NCI-H526 treated with DMSO at 0.1 percent for 48 hours (cell line): Measurements from ENCODE around the gene ZBTB47.

ENCODE experiments used
- DNase-seq: peaks from one replicate; lab custom pipeline; 2025; lab: John Stamatoyannopoulos, UW

ZBTB47 gene

DNA sequence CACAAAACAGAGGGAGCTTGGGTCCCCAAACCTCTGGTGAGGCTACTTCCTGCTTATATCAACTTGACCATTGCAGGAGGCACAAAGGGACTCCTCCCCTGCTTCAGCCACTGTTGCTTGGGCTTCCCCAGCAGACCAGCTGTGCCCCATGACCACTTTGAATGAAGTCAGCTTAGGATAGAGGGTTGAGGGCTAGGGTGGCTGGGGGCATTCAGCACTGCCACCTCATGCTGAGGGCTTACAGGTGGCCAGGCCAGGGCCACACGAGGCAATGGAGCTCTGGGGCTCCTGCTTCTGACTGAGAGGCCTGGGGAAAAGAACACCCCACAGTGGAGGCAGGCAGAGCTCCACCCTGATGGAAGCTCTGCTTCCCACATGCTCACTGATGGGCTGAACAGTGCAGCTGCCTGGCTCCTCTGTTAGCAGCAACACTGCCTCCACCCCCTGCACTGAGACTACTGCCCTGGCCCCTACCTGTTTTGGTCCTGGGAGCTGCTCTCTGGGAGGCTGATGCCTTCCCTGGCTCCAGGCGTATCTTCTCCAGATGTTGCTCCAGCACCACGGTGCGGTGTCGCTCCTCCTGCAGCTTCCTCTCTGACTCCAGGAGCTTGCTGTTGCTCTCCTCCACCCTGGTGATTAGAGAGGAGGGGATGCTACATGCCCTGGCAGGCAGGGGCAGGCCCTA lies 59.3 kb downstream of the ZBTB47 start:
- DNase-seq, result no peak

DNA sequence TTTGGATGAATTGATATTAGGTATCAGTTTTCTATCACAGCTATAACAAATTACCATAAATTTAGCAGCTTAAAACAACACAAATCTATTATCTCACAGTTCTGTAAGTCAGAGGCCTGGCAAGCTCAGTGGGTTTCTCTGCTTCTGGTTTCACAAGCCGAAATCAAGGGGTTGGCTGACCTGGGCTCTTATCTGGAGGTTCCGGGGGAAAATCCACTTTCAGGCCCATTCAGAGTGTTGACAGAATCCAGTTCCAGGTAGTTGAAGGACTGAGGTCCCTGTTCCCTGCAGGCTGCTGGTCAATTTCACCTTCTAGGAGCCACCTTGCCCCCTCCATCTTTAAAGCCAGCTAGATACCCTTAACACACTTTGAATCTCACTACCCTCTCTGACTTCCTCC lies 60.2 kb downstream of the ZBTB47 start:
- no peak for DNase-seq

DNA sequence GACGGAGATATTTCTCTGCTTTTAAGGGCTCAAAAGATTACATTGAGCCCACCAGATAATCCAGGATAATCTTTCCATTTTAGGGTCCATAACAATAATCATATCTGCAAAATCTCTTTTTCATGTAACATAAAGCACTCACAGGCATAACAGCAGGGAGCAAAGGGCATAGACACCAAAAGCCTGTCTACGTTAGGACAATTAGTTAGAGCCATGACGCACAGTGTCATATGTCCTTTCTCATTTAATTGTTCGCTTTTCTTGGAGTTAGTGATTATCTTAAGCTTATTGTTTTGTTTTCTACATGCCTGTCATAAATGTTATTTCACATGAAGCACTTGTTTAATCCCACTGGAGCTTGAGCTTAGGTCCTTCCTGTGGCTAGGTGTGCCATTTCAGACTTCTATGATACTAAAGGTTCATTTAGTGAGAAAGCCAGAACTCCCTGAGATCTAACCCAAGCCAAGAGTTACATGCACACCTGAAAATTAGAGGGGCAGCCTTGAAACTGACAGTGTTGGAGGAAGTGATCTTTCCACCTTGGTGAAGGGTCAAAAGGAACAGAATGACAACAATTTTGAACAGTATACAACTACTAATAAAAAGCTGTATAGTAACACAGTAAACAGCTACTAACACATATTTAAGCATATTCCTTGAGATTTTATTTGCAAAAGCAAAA lies 60.8 kb downstream of the ZBTB47 start:
- DNase-seq, result no peak
